ENCODE data around the gene CNNM2. TPM values are rescaled to one million over a fixed set of nuclear protein-coding genes. Genes with fewer than 3 reads are reported as not detected.

CNNM2 gene
- total and polyA plus RNA-seq, 8 donors: 2.0 to 8.9 (median 5.9) TPM

GRCh38 chr10:102945449-102945848, 27.4 kb downstream of the CNNM2 start:
- WGBS, 2 donors: 87 to 92% methylated on average over 3 of the region's 3 CpGs
- ATAC-seq: no peak
- no peak overlapping the region for H3K27ac ChIP-seq
- no peaks in the 10 kb centered on the region for H3K36me3 ChIP-seq
- TF ChIP-seq, protein P1, sequence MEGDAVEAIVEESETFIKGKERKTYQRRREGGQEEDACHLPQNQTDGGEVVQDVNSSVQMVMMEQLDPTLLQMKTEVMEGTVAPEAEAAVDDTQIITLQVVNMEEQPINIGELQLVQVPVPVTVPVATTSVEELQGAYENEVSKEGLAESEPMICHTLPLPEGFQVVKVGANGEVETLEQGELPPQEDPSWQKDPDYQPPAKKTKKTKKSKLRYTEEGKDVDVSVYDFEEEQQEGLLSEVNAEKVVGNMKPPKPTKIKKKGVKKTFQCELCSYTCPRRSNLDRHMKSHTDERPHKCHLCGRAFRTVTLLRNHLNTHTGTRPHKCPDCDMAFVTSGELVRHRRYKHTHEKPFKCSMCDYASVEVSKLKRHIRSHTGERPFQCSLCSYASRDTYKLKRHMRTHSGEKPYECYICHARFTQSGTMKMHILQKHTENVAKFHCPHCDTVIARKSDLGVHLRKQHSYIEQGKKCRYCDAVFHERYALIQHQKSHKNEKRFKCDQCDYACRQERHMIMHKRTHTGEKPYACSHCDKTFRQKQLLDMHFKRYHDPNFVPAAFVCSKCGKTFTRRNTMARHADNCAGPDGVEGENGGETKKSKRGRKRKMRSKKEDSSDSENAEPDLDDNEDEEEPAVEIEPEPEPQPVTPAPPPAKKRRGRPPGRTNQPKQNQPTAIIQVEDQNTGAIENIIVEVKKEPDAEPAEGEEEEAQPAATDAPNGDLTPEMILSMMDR (IDR thresholded peaks at IDR 0.05): no peak
- no peaks in the 10 kb centered on the region for H3K27me3 ChIP-seq
- no peak overlapping the region for H3K4me3 ChIP-seq
- intact Hi-C loops (cut with DNase I): no loop called here
- no peaks in the 10 kb centered on the region for H3K4me1 ChIP-seq
- H3K9me3 ChIP-seq: no peaks in the 10 kb centered on the region
- no peak for FAIRE-seq
- no peak for DNase-seq

DNA sequence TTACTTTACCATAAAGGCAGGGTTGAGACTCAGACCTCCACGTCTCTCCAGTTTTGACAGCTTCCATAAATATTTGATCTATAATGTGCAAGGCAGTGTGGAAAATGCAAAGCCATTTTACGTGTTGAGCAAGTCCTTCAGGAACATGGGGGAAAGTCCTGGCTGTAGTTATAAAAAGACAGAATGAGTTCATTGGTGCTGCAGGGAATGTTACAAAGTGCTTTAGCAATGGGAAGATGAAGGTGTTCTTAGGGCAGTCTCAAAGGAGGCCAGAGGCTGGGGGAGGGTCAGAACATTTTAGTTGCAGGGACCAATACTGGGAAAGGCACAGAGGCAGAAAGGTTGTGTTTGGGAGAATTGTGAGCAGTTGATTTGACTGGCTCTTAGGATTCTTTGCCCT, 27.9 kb downstream of the CNNM2 start:
- H3K27me3 ChIP-seq: no peaks in the 10 kb centered on the region
- H3K36me3 ChIP-seq: no peaks in the 10 kb centered on the region
- H3K4me1 ChIP-seq: no peaks in the 10 kb centered on the region
- intact Hi-C loops (cut with DNase I): no loop called here
- no peak overlapping the region for H3K4me3 ChIP-seq
- DNase-seq: no peak
- no peaks in the 10 kb centered on the region for H3K9me3 ChIP-seq
- no peak for FAIRE-seq
- ATAC-seq: no peak
- TF ChIP-seq, protein P1 (IDR thresholded peaks at IDR 0.05): no peak
- WGBS, 2 donors: 84 to 91% methylated on average over 2 of the region's 2 CpGs
- no peak overlapping the region for H3K27ac ChIP-seq

DNA sequence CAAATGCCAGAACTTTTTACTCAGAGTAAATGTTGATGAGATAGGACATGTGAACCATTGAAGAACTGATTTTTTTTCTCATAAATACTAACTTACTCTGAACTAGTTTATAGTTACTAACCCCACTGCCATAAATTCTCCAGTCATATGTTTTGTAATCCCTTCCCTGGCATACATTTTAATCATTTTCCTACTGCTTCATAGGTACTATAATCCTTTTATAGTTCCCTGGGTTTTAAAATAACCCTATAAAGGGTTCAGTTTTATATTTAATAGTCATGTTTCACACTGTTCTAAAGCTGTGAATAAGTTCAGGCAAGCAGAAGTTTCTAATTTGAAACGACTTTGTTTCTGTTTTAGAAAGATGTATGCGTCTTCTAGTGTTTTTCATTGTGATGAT, 28.9 kb downstream of the CNNM2 start:
- 89 to 98% methylated on average over 2 of the region's 2 CpGs for WGBS, 2 donors
- no peak for ATAC-seq

DNA sequence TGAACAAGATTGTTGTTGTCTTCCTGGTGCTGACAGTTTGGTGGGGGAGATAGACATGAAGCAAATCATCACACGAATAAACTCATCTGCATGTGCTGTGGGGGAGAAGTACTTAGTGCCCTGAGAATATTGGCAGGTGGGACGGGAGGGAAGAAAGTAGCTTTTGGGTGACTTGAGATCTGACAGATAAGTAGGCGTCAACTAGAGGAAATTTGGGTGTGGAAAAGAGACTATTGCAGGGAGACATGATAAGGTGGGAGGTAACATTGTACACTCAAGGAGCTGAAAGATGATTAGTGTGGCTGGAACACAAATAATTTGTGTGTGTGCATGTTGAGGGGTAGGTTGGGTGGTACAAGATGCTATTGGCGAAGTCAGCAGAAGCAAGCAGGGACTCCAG, 30.1 kb downstream of the CNNM2 start:
- DNase-seq: no peak
- intact Hi-C loops (cut with DNase I): no loop called here
- no peak for ATAC-seq
- Histone ChIP-seq H3K36me3 (no peaks in the 10 kb centered on the region), H3K4me1 (no peaks in the 10 kb centered on the region), H3K4me3 (no peak overlapping the region), H3K27me3 (no peaks in the 10 kb centered on the region), H3K27ac (no peak overlapping the region), H3K9me3 (no peaks in the 10 kb centered on the region)
- WGBS, 2 donors: 78 to 80% methylated on average over 4 of the region's 4 CpGs
- TF ChIP-seq, protein P1 (IDR thresholded peaks at IDR 0.05): no peak
- FAIRE-seq: no peak

More for the DNA sequence above, 28.9 kb downstream of the CNNM2 start:
- Histone ChIP-seq H3K9me3 (no peaks in the 10 kb centered on the region), H3K27me3 (no peaks in the 10 kb centered on the region), H3K27ac (no peak overlapping the region), H3K4me3 (no peak overlapping the region), H3K36me3 (no peaks in the 10 kb centered on the region), H3K4me1 (no peaks in the 10 kb centered on the region)
- intact Hi-C loops (cut with DNase I): no loop called here
- DNase-seq (no peak), FAIRE-seq (no peak)
- TF ChIP-seq, protein P1 (IDR thresholded peaks at IDR 0.05): no peak

GRCh38 chr10:102948786-102949185, 30.7 kb downstream of the CNNM2 start:
- no peak for ATAC-seq
- H3K4me3 ChIP-seq: no peak overlapping the region

More at GRCh38 chr10:102948786-102949185, 30.7 kb downstream of the CNNM2 start:
- TF ChIP-seq, protein P1 (IDR thresholded peaks at IDR 0.05): no peak
- Histone ChIP-seq H3K4me1 (no peaks in the 10 kb centered on the region), H3K27me3 (no peaks in the 10 kb centered on the region), H3K27ac (no peak overlapping the region), H3K9me3 (no peaks in the 10 kb centered on the region), H3K36me3 (no peaks in the 10 kb centered on the region)
- DNase-seq (no peak), FAIRE-seq (no peak)
- intact Hi-C loops (cut with DNase I): no loop called here
- 95 to 97% methylated on average over 3 of the region's 3 CpGs for WGBS, 2 donors

All from pancreas (tissue), 10 donors.